ENCODE data around the gene FILIP1. TPM values are rescaled to one million over a fixed set of nuclear protein-coding genes. Genes with fewer than 3 reads are reported as not detected.

FILIP1 gene
- total and polyA plus RNA-seq, 2 of the 4 experiments (the other 2 are of a cell fraction): under 0.01 to 0.03 TPM

DNA sequence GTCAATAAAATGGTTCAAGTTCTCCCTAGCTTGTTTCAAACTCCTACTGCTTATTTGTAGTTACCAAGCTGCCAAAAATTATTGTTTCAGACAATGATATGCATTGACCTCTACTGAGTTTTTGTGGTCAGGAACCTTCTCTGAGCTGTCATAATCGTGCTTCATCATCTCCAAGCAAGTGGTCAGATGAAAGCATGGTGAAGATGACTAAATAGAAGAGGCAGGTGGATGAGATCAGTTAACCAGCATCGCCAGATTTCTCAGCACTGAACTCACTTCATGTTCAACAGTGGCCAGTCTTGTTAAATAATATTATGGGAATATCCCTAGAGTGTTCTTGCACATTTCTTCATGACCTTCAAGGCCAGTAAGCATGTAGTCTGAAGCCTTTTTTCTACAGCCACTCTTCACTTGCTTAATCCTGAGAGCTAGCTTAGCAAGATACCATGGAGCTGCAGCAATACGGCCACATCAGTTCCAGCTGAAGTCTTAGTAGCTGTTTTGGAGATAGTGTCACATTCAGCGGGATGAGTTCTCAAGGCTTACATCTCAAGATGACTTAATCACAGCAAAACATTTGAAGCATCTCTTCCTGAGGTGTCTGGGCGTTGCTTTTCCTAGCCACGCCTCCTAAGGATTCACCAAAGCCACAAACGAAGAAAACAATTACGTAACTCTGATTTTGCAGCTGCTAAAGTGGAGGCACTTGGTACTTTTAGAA is 107.4 kb downstream of the FILIP1 start (continued):
- TF ChIP-seq CEBPB (IDR thresholded peaks at IDR 0.05; ENCODE audit: low read depth, low read length) (no peak), RFX5 (IDR thresholded peaks at IDR 0.05; ENCODE audit: low read depth, low read length) (no peak), FOS (IDR thresholded peaks at IDR 0.05; ENCODE audit: low read depth, low read length) (no peak), SMC3 (IDR thresholded peaks at IDR 0.05; ENCODE audit: low read depth, low read length) (no peak), RAD21 (IDR thresholded peaks at IDR 0.05; ENCODE audit: low read length) (no peak), MAFK (IDR thresholded peaks at IDR 0.05; ENCODE audit: low read depth, low read length) (no peak)

DNA sequence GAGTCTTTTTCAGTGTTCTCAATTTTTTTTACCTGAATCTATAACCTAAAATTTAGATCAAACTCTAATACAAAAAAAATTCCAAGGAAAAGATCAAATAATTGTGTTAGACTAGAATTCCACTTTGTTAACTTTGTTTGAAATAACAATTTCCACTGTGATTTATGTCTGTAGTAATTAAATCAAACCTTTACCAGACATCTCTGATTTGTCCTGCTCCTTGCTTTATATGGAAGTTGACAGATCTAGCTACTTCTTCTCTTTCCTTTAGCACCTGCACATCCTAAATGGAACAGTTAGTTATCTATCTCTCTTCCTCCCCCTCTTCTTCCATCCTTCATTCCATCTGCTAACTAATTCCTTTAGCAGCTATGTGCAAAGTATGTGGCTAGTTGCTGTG is 109.5 kb downstream of the FILIP1 start:
- POLR2A ChIA-PET (ENCODE audit: unreplicated experiment): no interaction called here
- ATAC-seq (ENCODE audit: low read depth): no peak
- no peaks in the 10 kb centered on the region for H3K79me1 ChIP-seq (ENCODE audit: low read depth in 1 of 2, low read length in 2 of 2)
- H3K23ac ChIP-seq (ENCODE audit: low read depth, low read length): no peak overlapping the region
- no peak overlapping the region for H2BK20ac ChIP-seq (ENCODE audit: low read depth, low read length)
- DNase-seq: no peak
- no peaks in the 10 kb centered on the region for H3K9me3 ChIP-seq (ENCODE audit: control insufficient read depth, insufficient read depth, low read length)
- peaks cover 3% of the 10 kb centered on the region for H3K4me1 ChIP-seq (ENCODE audit: control insufficient read depth, insufficient read depth, low read length)
- intact Hi-C loops (cut with micrococcal nuclease) (no loop called here), dilution Hi-C loops (cut with HindIII; ENCODE audit: low sequenced_read_pairs, unreplicated experiment) (no loop called here), in situ Hi-C loops (cut with MboI; ENCODE audit: low sequenced_read_pairs) (no loop called here)
- no peak overlapping the region for H2AFZ ChIP-seq (replicated peaks; ENCODE audit: low read length, poor library complexity)
- BruUV-seq (replicated peaks): no TSS peak
- H4K8ac ChIP-seq (ENCODE audit: low read depth in 2 of 2, low read length in 2 of 2): no peak overlapping the region
- no peaks in the 10 kb centered on the region for H4K20me1 ChIP-seq (ENCODE audit: insufficient read depth, low read length)
- H3K14ac ChIP-seq (replicated peaks; ENCODE audit: low read depth, low read length): no peak overlapping the region
- no peak overlapping the region for H2AK9ac ChIP-seq (replicated peaks; ENCODE audit: low read depth, low read length, poor library complexity)
- TF ChIP-seq POLR2A (IDR thresholded peaks at IDR 0.05; ENCODE audit: low read depth, low read length) (no peak), MXI1 (IDR thresholded peaks at IDR 0.05; ENCODE audit: borderline replicate concordance, low read depth, low read length) (no peak), CHD1 (IDR thresholded peaks at IDR 0.05; ENCODE audit: low read depth, low read length) (no peak), FOS (IDR thresholded peaks at IDR 0.05; ENCODE audit: low read depth, low read length) (no peak)
- TF ChIP-seq, protein P1, sequence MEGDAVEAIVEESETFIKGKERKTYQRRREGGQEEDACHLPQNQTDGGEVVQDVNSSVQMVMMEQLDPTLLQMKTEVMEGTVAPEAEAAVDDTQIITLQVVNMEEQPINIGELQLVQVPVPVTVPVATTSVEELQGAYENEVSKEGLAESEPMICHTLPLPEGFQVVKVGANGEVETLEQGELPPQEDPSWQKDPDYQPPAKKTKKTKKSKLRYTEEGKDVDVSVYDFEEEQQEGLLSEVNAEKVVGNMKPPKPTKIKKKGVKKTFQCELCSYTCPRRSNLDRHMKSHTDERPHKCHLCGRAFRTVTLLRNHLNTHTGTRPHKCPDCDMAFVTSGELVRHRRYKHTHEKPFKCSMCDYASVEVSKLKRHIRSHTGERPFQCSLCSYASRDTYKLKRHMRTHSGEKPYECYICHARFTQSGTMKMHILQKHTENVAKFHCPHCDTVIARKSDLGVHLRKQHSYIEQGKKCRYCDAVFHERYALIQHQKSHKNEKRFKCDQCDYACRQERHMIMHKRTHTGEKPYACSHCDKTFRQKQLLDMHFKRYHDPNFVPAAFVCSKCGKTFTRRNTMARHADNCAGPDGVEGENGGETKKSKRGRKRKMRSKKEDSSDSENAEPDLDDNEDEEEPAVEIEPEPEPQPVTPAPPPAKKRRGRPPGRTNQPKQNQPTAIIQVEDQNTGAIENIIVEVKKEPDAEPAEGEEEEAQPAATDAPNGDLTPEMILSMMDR (conservative IDR thresholded peaks at IDR 0.05; ENCODE audit: low read depth, low read length): no peak
- TF ChIP-seq, protein P2, sequence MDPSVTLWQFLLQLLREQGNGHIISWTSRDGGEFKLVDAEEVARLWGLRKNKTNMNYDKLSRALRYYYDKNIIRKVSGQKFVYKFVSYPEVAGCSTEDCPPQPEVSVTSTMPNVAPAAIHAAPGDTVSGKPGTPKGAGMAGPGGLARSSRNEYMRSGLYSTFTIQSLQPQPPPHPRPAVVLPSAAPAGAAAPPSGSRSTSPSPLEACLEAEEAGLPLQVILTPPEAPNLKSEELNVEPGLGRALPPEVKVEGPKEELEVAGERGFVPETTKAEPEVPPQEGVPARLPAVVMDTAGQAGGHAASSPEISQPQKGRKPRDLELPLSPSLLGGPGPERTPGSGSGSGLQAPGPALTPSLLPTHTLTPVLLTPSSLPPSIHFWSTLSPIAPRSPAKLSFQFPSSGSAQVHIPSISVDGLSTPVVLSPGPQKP (IDR thresholded peaks at IDR 0.05; ENCODE audit: borderline replicate concordance, low read depth, low read length): no peak
- TF ChIP-seq, protein P3, sequence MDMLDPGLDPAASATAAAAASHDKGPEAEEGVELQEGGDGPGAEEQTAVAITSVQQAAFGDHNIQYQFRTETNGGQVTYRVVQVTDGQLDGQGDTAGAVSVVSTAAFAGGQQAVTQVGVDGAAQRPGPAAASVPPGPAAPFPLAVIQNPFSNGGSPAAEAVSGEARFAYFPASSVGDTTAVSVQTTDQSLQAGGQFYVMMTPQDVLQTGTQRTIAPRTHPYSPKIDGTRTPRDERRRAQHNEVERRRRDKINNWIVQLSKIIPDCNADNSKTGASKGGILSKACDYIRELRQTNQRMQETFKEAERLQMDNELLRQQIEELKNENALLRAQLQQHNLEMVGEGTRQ (IDR thresholded peaks at IDR 0.05; ENCODE audit: low read depth, low read length): no peak
- no peak overlapping the region for H3K4me3 ChIP-seq (ENCODE audit: insufficient read depth, low read depth, low read length)
- no peak overlapping the region for H3K56ac ChIP-seq (ENCODE audit: extremely low read depth, insufficient read depth, low read length)
- no peak overlapping the region for H3K9ac ChIP-seq (ENCODE audit: low read depth, low read length)
- no peak overlapping the region for H3K4ac ChIP-seq (ENCODE audit: low read depth, low read length)
- no peak overlapping the region for H2BK15ac ChIP-seq (ENCODE audit: low read depth, low read length)
- CTCF ChIA-PET: interaction anchor here (0.7 kb wide), 1 partner anchor 45 kb away, joined by 4 read pairs; no protein-coding TSS in a partner anchor
- no peak overlapping the region for H3K4me2 ChIP-seq (ENCODE audit: low read depth, low read length)
- no peak overlapping the region for H3K18ac ChIP-seq (ENCODE audit: low read depth, low read length)
- H3K27me3 ChIP-seq (ENCODE audit: control insufficient read depth, insufficient read depth, low read length): 0 out of 2 replicates have a peak, but pooled peaks cover 2% of the 10 kb centered on the region
- H4K5ac ChIP-seq (ENCODE audit: low read depth, low read length): no peak overlapping the region
- no peak overlapping the region for H3K27ac ChIP-seq (ENCODE audit: insufficient read depth, low read length)
- H2BK120ac ChIP-seq (ENCODE audit: low read depth, low read length): no peak overlapping the region
- H3K36me3 ChIP-seq (ENCODE audit: control insufficient read depth, insufficient read depth, low read length): no peaks in the 10 kb centered on the region
- no peak overlapping the region for H4K91ac ChIP-seq (ENCODE audit: insufficient read depth, low read depth, low read length)
- H2BK5ac ChIP-seq (ENCODE audit: low read depth, low read length, poor library complexity, severe bottlenecking): no peak overlapping the region
- no peaks in the 10 kb centered on the region for H3K9me1 ChIP-seq (ENCODE audit: insufficient read depth, low read length)
- H2AK5ac ChIP-seq (ENCODE audit: low read depth, low read length): no peak overlapping the region

Measured in IMR-90 (cell line).